ENCODE results near the gene PLA2G4A.

Gene PLA2G4A

GRCh38 chr1:186843931-186844330 lies 15.2 kb downstream of the PLA2G4A start:
- DNase-seq (ENCODE audit: low spot score), result no peak
- TF ChIP-seq, protein P1, sequence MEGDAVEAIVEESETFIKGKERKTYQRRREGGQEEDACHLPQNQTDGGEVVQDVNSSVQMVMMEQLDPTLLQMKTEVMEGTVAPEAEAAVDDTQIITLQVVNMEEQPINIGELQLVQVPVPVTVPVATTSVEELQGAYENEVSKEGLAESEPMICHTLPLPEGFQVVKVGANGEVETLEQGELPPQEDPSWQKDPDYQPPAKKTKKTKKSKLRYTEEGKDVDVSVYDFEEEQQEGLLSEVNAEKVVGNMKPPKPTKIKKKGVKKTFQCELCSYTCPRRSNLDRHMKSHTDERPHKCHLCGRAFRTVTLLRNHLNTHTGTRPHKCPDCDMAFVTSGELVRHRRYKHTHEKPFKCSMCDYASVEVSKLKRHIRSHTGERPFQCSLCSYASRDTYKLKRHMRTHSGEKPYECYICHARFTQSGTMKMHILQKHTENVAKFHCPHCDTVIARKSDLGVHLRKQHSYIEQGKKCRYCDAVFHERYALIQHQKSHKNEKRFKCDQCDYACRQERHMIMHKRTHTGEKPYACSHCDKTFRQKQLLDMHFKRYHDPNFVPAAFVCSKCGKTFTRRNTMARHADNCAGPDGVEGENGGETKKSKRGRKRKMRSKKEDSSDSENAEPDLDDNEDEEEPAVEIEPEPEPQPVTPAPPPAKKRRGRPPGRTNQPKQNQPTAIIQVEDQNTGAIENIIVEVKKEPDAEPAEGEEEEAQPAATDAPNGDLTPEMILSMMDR (IDR thresholded peaks at IDR 0.05; ENCODE audit: extremely low read depth, insufficient read depth, missing control alignments), result no peak
- in situ Hi-C loops (cut with MboI; ENCODE audit: low pct_unique_long_range_greater_than_20kb, low sequenced_read_pairs, unreplicated experiment), result no loop called here

- TF ChIP-seq, protein P1 (IDR thresholded peaks at IDR 0.05; ENCODE audit: extremely low read depth, insufficient read depth, missing control alignments), result no peak
- in situ Hi-C loops (cut with MboI; ENCODE audit: low pct_unique_long_range_greater_than_20kb, low sequenced_read_pairs, unreplicated experiment), result no loop called here
- no peak for DNase-seq (ENCODE audit: low spot score)
These were observed 16.9 kb downstream of the PLA2G4A start for GRCh38 chr1:186845576-186846210.

DNA sequence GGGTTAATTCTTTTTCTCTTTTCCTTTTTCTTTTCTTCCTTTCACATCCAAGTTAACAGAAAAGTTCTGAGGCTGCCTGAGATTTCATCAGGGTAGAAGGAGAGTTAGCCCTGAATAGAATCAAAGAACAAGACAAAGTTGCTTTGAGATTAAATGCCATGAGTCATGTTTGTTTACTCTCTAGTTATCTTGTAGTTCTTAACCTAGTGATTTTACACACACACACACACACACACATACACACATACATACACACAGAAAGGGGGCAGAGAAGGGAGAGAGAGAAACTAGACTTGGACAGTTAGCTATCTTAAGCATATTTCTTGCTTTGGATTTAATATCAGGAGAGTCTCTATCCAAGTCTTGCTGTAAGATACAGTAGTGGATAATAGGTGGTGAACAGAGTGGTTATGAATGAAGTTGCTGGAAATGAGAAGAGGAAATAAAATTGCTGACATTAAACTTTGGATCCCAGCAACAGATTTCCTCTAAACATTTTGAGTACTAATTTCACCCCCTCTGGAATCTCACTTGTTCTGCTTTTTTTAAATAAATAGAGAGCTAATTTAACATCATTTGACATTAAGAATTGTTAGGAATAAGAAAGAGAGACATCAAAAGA lies 19.9 kb downstream of the PLA2G4A start:
- no peak for DNase-seq (ENCODE audit: low spot score)
- TF ChIP-seq, protein P1 (IDR thresholded peaks at IDR 0.05; ENCODE audit: extremely low read depth, insufficient read depth, missing control alignments), result no peak
- in situ Hi-C loops (cut with MboI; ENCODE audit: low pct_unique_long_range_greater_than_20kb, low sequenced_read_pairs, unreplicated experiment), result no loop called here

DNA sequence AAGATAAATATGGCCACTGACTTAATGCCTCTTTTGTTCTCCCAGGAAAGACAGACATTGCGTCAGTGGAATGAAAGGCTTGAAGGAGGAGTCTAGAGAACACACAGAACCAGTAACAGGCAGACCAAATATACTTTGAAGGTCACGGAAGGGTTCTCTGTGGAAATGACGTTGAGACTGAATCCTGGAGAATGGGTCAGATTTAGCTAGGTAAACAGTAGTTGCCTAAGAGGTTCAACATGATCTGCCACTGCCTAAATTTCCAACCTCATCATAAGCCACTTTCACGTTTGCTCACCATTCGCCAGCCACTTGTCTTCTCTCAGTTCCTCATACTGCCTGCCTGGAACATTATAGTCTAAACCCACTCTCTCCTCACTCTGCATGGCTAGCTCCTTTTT lies 20.5 kb downstream of the PLA2G4A start:
- TF ChIP-seq, protein P1 (IDR thresholded peaks at IDR 0.05; ENCODE audit: extremely low read depth, insufficient read depth, missing control alignments), result no peak
- no peak for DNase-seq (ENCODE audit: low spot score)
- in situ Hi-C loops (cut with MboI; ENCODE audit: low pct_unique_long_range_greater_than_20kb, low sequenced_read_pairs, unreplicated experiment), result no loop called here

- TF ChIP-seq, protein P1 (IDR thresholded peaks at IDR 0.05; ENCODE audit: extremely low read depth, insufficient read depth, missing control alignments), result no peak
These were observed 21.1 kb downstream of the PLA2G4A start for GRCh38 chr1:186849826-186850225.

GRCh38 chr1:186854102-186854501 lies 25.4 kb downstream of the PLA2G4A start:
- in situ Hi-C loops (cut with MboI; ENCODE audit: low pct_unique_long_range_greater_than_20kb, low sequenced_read_pairs, unreplicated experiment), result no loop called here

More at GRCh38 chr1:186849826-186850225, 21.1 kb downstream of the PLA2G4A start:
- in situ Hi-C loops (cut with MboI; ENCODE audit: low pct_unique_long_range_greater_than_20kb, low sequenced_read_pairs, unreplicated experiment), result no loop called here
- no peak for DNase-seq (ENCODE audit: low spot score)

More at GRCh38 chr1:186854102-186854501, 25.4 kb downstream of the PLA2G4A start:
- no peak for DNase-seq (ENCODE audit: low spot score)
- TF ChIP-seq, protein P1 (IDR thresholded peaks at IDR 0.05; ENCODE audit: extremely low read depth, insufficient read depth, missing control alignments), result no peak
